SK-N-SH (cell line): ENCODE results near the gene FOXRED1. TPM values are rescaled to one million over a fixed set of nuclear protein-coding genes. Genes with fewer than 3 reads are reported as not detected.

Source experiments
- CTCF ChIA-PET: fragments of 300-600, 350-600 bp; formaldehyde crosslinking; extraction: SDS; loops from one replicate; lab custom pipeline; 2021; lab: Yijun Ruan, JAX
- POLR2A ChIA-PET: fragments of 350-600 bp; sonication (Branson Sonifier 250); formaldehyde crosslinking; extraction: SDS; loops from one replicate; lab custom pipeline; 2020; ENCODE audit warnings: antibody characterized with exemption, inconsistent platforms; lab: Yijun Ruan, JAX
- DNase-seq: peaks from one replicate; pipeline ENCODE4 v3.0.0; 2012
- H2AFZ ChIP-seq: fragments of 200-600 bp; sonication (generic); 2 replicates; pipeline ENCODE4 v1.8.1; 2016; ENCODE audit warnings: antibody characterized with exemption, mild to moderate bottlenecking, low read depth
- H3F3A ChIP-seq: fragments of 200-600 bp; sonication (generic); replicated peaks from 2 replicates; pipeline ENCODE3; 2016; ENCODE audit warnings: antibody characterized with exemption, mild to moderate bottlenecking; ENCODE audit not compliant: insufficient read depth
- H3K27ac ChIP-seq, 2 experiments: fragments of 200-500 bp in 1 of 2; fragments of 200-600 bp in 1 of 2; sonication (Bioruptor generic) in 1 of 2; sonication (generic), shearing (Covaris generic) in 1 of 2; 2 replicates each; pipeline versions ENCODE4 v1.5.1 to v1.6.1; 2014 to 2016; ENCODE audit warnings: low read depth in 2 of 2, inconsistent platforms in 1 of 2, low read length in 1 of 2, mild to moderate bottlenecking in 1 of 2, mixed read lengths in 1 of 2
- H3K27me3 ChIP-seq: fragments of 200-600 bp; sonication (generic), shearing (Covaris generic); 2 replicates; pipeline ENCODE4 v1.6.1; 2016; ENCODE audit warnings: mixed run types; ENCODE audit not compliant: insufficient read depth
- H3K36me3 ChIP-seq, 2 experiments: fragments of 200-500 bp in 1 of 2; fragments of 200-600 bp in 1 of 2; sonication (Bioruptor generic) in 1 of 2; sonication (generic) in 1 of 2; replicated peaks in 1 of 2; 2 replicates each; pipeline versions ENCODE3 to v1.5.1; 2014 to 2016; ENCODE audit warnings: low read length in 1 of 2, mild to moderate bottlenecking in 1 of 2; ENCODE audit not compliant: insufficient read depth in 2 of 2, control insufficient read depth in 1 of 2
- H3K4me1 ChIP-seq, 2 experiments: fragments of 200-500 bp in 1 of 2; fragments of 200-600 bp in 1 of 2; sonication (Bioruptor generic) in 1 of 2; sonication (generic), shearing (Covaris generic) in 1 of 2; 2 replicates each; pipeline versions ENCODE4 v1.5.1 to v1.6.1; 2014 to 2016; ENCODE audit warnings: low read depth in 1 of 2, low read length in 1 of 2, mixed run types in 1 of 2; ENCODE audit not compliant: insufficient read depth in 2 of 2, control insufficient read depth in 1 of 2
- H3K4me2 ChIP-seq: fragments of 200-600 bp; sonication (generic), shearing (Covaris generic); 2 replicates; pipeline ENCODE4 v1.6.1; 2017; ENCODE audit warnings: mixed run types
- H3K4me3 ChIP-seq, 2 experiments: fragments of 200-500 bp in 1 of 2; fragments of 200-600 bp in 1 of 2; sonication (Bioruptor generic) in 1 of 2; sonication (generic), shearing (Covaris generic) in 1 of 2; 2 replicates each; pipeline versions ENCODE4 v1.5.1 to v1.8.1; 2014 to 2016; ENCODE audit warnings: low read depth in 2 of 2, inconsistent platforms in 1 of 2, low read length in 1 of 2, mild to moderate bottlenecking in 1 of 2, mixed read lengths in 1 of 2, moderate library complexity in 1 of 2
- H3K79me2 ChIP-seq: fragments of 200-600 bp; sonication (generic); 2 replicates; pipeline ENCODE4 v1.8.1; 2017; ENCODE audit warnings: mild to moderate bottlenecking; ENCODE audit not compliant: insufficient read depth
- H3K9ac ChIP-seq: fragments of 200-600 bp; sonication (generic); 2 replicates; pipeline ENCODE4 v1.6.1; 2017; ENCODE audit warnings: mixed run types
- H3K9me2 ChIP-seq: fragments of 200-600 bp; sonication (generic); 2 replicates; pipeline ENCODE4 v1.6.1; 2017; ENCODE audit warnings: mixed run types
- H3K9me3 ChIP-seq: fragments of 200-600 bp; sonication (generic); 2 replicates; pipeline ENCODE4 v1.6.1; 2017; ENCODE audit warnings: mixed run types, mild to moderate bottlenecking, moderate library complexity
- H4K20me1 ChIP-seq: fragments of 200-600 bp; sonication (generic); 2 replicates; pipeline ENCODE4 v1.6.1; 2017; ENCODE audit warnings: mild to moderate bottlenecking, mixed run types; ENCODE audit not compliant: insufficient read depth
- EP300 ChIP-seq, 2 experiments: IDR thresholded peaks; 2 replicates each; pipeline versions ENCODE4 v1.4.0 to v1.6.1; 2012; ENCODE audit warnings: borderline replicate concordance in 1 of 2, low read depth in 1 of 2, low read length in 1 of 2
- EZH2phosphoT487 ChIP-seq: fragments of 200-600 bp; sonication (generic); IDR thresholded peaks from 2 replicates; pipeline ENCODE4 v1.6.1; 2017; ENCODE audit warnings: low read depth, mixed run types, mild to moderate bottlenecking, antibody characterized with exemption, moderate library complexity, borderline replicate concordance
- FOSL2 ChIP-seq: IDR thresholded peaks from 2 replicates; pipeline ENCODE4 v1.4.0; 2012; ENCODE audit warnings: low read depth, mild to moderate bottlenecking, moderate library complexity, borderline replicate concordance
- FOXM1 ChIP-seq: IDR thresholded peaks from 2 replicates; pipeline ENCODE4 v1.4.0; 2012; ENCODE audit warnings: low read depth, mild to moderate bottlenecking
- MEF2A ChIP-seq: IDR thresholded peaks from 2 replicates; pipeline ENCODE4 v1.4.0; 2012; ENCODE audit warnings: low read depth, borderline replicate concordance
- NFIC ChIP-seq: IDR thresholded peaks from 2 replicates; pipeline ENCODE4 v1.4.0; 2012; ENCODE audit warnings: borderline replicate concordance
- NRF1 ChIP-seq: IDR thresholded peaks from 2 replicates; pipeline ENCODE4 v1.6.1; 2012; ENCODE audit warnings: low read depth, mild to moderate bottlenecking, low read length
- RAD21 ChIP-seq: IDR thresholded peaks from 2 replicates; pipeline ENCODE4 v1.6.1; 2012; ENCODE audit warnings: mild to moderate bottlenecking, low read length
- RFX5 ChIP-seq: IDR thresholded peaks from 2 replicates; pipeline ENCODE4 v1.6.1; 2012; ENCODE audit warnings: mild to moderate bottlenecking, improper control_type of control experiment, low read length
- SMC3 ChIP-seq: IDR thresholded peaks from 2 replicates; pipeline ENCODE4 v1.6.1; 2012; ENCODE audit warnings: low read depth, low read length, improper control_type of control experiment
- TCF12 ChIP-seq: IDR thresholded peaks from 2 replicates; pipeline ENCODE4 v1.4.0; 2012
- YY1 ChIP-seq: IDR thresholded peaks from 2 replicates; pipeline ENCODE4 v1.4.0; 2012; ENCODE audit warnings: low read depth, mild to moderate bottlenecking
- WGBS: methylation state at CpG from one replicate; pipeline ENCODE4 v1.1.6; 2017; ENCODE audit warnings: low lambda C conversion rate; 5-methylcytosine and 5-hydroxymethylcytosine counted together
- polyA plus RNA-seq, 3 experiments: library from polyadenylated mRNA; depleted of rRNA; stranded (reverse); fragments of >200 nt; gene quantifications; 2 replicates each; pipeline ENCODE4 v1.2.3, GENCODE V29; 2012
- TF ChIP-seq, protein P1 (sequence below): IDR thresholded peaks from 2 replicates; pipeline ENCODE4 v1.4.0; 2012; ENCODE audit warnings: low read depth, borderline replicate concordance
- TF ChIP-seq, protein P2 (sequence below): fragments of 150-350 bp; IDR thresholded peaks from 2 replicates; pipeline ENCODE4 v1.6.1; 2017; ENCODE audit warnings: antibody characterized with exemption, low read length, low read depth, borderline replicate concordance
- TF ChIP-seq, protein P3 (sequence below): IDR thresholded peaks from 2 replicates; pipeline ENCODE4 v1.4.0; 2012; ENCODE audit warnings: low read depth
- TF ChIP-seq, protein P4 (sequence below): fragments of 150-350 bp; IDR thresholded peaks from 2 replicates; pipeline ENCODE4 v1.6.1; 2016; ENCODE audit warnings: mild to moderate bottlenecking, low read depth, low read length
- TF ChIP-seq, protein P5 (sequence below): IDR thresholded peaks from 2 replicates; pipeline ENCODE4; 2012

FOXRED1 gene
- polyA plus RNA-seq, 1 of the 3 experiments (the other 2 are of a cell fraction), result 35.2 TPM

DNA sequence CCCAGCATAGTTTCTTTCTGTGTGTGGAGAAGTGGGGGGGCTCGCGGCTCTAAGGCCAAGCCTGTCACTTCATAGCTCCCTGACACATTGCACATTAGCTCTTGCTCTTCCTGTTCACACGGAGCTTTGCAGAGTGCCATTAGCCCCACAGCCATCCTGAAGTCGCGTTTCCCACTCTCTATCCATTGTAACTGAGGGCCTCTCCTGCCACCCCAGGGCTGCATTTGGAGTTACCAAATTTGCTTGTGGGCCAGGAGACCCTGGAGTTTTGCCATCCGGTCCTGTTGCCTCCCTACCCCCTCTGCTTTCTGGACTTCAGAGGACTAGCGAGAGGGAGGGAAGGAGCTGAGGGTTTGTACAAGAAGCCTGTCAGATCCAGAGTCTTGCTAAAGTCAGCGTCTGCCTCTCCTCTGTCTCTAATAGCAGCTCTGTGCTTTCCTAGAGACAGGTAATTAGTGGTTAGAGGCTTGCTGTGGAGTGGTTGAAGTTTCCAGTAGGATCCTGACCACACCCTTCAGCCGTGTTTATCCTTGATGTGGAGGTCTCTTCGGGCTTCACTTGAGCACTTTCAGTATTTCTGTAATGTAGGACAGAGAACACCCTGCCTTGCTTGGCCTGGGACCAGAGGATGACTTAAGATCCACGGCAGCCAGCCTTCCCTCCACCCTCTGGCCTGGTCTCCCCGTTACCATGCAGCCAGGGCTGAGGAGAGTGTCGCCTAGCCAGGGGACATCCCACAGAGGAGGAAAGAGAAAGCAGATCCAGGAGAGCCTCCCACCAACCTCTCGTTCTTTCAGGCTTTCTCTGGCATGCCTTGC, 49.0 kb downstream of the FOXRED1 start:
- POLR2A ChIA-PET, result interaction anchor here (0.7 kb wide), 1 partner anchor 14 kb away, joined by 3 read pairs; the partner anchor contains the start of gene DCPS
- peaks cover 3% of the 10 kb centered on the region; the same call in 1 of the 2 replicates for H3K79me2 ChIP-seq
- peak; percentile 34 for DNase-seq
- peaks cover 24 to 26% of the 10 kb centered on the region in 2 experiments for H3K4me1 ChIP-seq
- CTCF ChIA-PET, result interaction anchor here (1.5 to 2.5 kb wide), 3 partner anchors 8 to 163 kb away, joined by 3 to 33 read pairs (median 8); no protein-coding TSS in a partner anchor
- peak overlapping the region; percentile 44; the same call in 1 of the 2 replicates for H3K9ac ChIP-seq
- H3K9me3 ChIP-seq, result no peaks in the 10 kb centered on the region
- no peak overlapping the region for H3K4me3 ChIP-seq
- peaks cover 25% of the 10 kb centered on the region for H3F3A ChIP-seq
- no peaks in the 10 kb centered on the region for H4K20me1 ChIP-seq
- WGBS, result 55% methylated on average over 14 of the region's 14 CpGs
- TF ChIP-seq TCF12, result no peak
- 0 out of 2 replicates have a peak, but pooled peaks have one; percentile 46 for TF ChIP-seq NFIC
- no peak for TF ChIP-seq SMC3
- no peak for TF ChIP-seq MEF2A
- TF ChIP-seq RFX5, result no peak
- no peak for TF ChIP-seq FOSL2
- TF ChIP-seq, protein P1, sequence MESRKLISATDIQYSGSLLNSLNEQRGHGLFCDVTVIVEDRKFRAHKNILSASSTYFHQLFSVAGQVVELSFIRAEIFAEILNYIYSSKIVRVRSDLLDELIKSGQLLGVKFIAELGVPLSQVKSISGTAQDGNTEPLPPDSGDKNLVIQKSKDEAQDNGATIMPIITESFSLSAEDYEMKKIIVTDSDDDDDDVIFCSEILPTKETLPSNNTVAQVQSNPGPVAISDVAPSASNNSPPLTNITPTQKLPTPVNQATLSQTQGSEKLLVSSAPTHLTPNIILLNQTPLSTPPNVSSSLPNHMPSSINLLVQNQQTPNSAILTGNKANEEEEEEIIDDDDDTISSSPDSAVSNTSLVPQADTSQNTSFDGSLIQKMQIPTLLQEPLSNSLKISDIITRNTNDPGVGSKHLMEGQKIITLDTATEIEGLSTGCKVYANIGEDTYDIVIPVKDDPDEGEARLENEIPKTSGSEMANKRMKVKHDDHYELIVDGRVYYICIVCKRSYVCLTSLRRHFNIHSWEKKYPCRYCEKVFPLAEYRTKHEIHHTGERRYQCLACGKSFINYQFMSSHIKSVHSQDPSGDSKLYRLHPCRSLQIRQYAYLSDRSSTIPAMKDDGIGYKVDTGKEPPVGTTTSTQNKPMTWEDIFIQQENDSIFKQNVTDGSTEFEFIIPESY, result no peak
- H3K36me3 ChIP-seq, result peaks cover 2 to 5% of the 10 kb centered on the region in 2 experiments
- H3K27ac ChIP-seq, result peak overlapping the region; percentile 78 to 91
- no peaks in the 10 kb centered on the region for H3K9me2 ChIP-seq
- peak overlapping the region; percentile 66 for H2AFZ ChIP-seq
- no peaks in the 10 kb centered on the region for H3K27me3 ChIP-seq
- H3K4me2 ChIP-seq, result peak overlapping the region; percentile 67

DNA sequence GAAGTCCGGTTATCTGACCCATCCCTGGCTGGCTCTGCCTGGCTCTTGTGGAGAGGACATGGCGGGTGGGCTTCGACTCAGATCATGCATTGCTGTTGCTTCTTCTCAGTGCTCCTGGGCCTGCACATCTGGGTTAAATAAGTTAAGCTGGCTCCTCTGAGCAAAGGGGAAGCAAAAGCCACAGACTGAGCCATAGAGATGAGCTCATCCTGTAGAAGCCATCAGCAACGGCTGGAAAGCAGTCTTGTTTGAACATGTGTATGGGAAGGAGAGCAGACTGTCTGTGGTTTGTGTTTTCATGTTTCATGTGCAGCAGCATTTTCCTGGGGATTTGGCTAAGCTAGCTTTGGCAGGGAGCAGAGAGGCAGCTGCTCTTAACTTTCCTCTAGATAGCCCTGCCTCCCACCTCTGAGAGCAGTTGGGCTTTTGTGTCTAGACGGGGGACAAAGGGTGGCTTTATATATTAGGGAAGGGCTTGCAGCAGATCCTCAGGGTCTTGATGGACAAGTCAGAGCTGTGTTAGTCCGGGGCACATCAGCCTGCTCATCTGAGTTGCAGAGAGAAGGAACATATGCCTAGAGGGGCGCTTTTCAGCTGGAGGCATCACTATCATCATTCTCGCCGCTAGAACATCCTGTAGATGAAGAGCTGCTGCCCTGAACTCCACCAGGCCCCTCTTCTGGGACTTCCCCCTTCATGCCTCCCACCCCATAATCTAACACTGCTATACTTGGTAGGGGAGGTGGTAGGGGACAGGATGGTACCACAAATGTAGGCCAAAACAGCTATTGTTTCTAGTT, 49.8 kb downstream of the FOXRED1 start:
- Histone ChIP-seq H3K4me1 (peaks cover 24 to 26% of the 10 kb centered on the region in 2 experiments), H3K79me2 (peaks cover 3% of the 10 kb centered on the region; the same call in 1 of the 2 replicates), H3K36me3 (peaks cover 0 to 5% of the 10 kb centered on the region in 2 experiments), H3K4me2 (peak overlapping the region; percentile 67), H4K20me1 (no peaks in the 10 kb centered on the region), H3K9ac (peak overlapping the region; percentile 44; the same call in 1 of the 2 replicates), H3K9me3 (no peaks in the 10 kb centered on the region), H3K27me3 (no peaks in the 10 kb centered on the region), H3K4me3 (no peak overlapping the region), H3K27ac (peak overlapping the region; percentile 78 to 91), H3K9me2 (no peaks in the 10 kb centered on the region), H2AFZ (peak overlapping the region; percentile 66), H3F3A (peaks cover 25% of the 10 kb centered on the region)
- ChIA-PET POLR2A (interaction anchor here (0.8 kb wide), 1 partner anchor 12 kb away, joined by 3 read pairs; no protein-coding TSS in a partner anchor), CTCF (interaction anchor here (0.9 to 2.5 kb wide), 7 partner anchors 9 to 672 kb away, joined by 3 to 33 read pairs (median 5); no protein-coding TSS in a partner anchor)
- DNase-seq, result peak; percentile 46
- 60% methylated on average over 9 of the region's 9 CpGs for WGBS
- TF ChIP-seq FOSL2 (peak; percentile 55; the same call in 1 of the 2 replicates), FOXM1 (0 out of 2 replicates have a peak, but pooled peaks have one; percentile 41), EZH2phosphoT487 (no peak), RAD21 (no peak), EP300 (IDR thresholded peaks at IDR 0.05; ENCODE audit: borderline replicate concordance in 1 of 2, low read depth in 1 of 2, low read length in 1 of 2) (peak; percentile 13 to 52; a peak in 1 of 4 replicates), TCF12 (peak; percentile 93), NFIC (peak; percentile 57), NRF1 (no peak), YY1 (peak; percentile 40; the same call in 1 of the 2 replicates)
- TF ChIP-seq, protein P2, sequence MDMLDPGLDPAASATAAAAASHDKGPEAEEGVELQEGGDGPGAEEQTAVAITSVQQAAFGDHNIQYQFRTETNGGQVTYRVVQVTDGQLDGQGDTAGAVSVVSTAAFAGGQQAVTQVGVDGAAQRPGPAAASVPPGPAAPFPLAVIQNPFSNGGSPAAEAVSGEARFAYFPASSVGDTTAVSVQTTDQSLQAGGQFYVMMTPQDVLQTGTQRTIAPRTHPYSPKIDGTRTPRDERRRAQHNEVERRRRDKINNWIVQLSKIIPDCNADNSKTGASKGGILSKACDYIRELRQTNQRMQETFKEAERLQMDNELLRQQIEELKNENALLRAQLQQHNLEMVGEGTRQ, result no peak
- TF ChIP-seq, protein P3, sequence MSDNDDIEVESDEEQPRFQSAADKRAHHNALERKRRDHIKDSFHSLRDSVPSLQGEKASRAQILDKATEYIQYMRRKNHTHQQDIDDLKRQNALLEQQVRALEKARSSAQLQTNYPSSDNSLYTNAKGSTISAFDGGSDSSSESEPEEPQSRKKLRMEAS, result peak; percentile 62
- TF ChIP-seq, protein P4, sequence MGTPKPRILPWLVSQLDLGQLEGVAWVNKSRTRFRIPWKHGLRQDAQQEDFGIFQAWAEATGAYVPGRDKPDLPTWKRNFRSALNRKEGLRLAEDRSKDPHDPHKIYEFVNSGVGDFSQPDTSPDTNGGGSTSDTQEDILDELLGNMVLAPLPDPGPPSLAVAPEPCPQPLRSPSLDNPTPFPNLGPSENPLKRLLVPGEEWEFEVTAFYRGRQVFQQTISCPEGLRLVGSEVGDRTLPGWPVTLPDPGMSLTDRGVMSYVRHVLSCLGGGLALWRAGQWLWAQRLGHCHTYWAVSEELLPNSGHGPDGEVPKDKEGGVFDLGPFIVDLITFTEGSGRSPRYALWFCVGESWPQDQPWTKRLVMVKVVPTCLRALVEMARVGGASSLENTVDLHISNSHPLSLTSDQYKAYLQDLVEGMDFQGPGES, result no peak
- TF ChIP-seq, protein P5, sequence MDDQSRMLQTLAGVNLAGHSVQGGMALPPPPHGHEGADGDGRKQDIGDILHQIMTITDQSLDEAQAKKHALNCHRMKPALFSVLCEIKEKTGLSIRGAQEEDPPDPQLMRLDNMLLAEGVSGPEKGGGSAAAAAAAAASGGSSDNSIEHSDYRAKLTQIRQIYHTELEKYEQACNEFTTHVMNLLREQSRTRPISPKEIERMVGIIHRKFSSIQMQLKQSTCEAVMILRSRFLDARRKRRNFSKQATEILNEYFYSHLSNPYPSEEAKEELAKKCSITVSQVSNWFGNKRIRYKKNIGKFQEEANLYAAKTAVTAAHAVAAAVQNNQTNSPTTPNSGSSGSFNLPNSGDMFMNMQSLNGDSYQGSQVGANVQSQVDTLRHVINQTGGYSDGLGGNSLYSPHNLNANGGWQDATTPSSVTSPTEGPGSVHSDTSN, result 0 out of 2 replicates have a peak, but pooled peaks have one; percentile 10
